C4-2B (cell line): ENCODE results near the gene PMM2.
"Not testable (repeated sequence)": the region's sequence is repeated elsewhere in the genome, so short reads cannot be mapped to it uniquely, and the experiment has no call there.

ENCODE experiments used
- ZFX ChIP-seq: fragments of 450-650 bp; IDR thresholded peaks from 2 replicates; pipeline ENCODE4 v1.6.1; 2017
- TF ChIP-seq, protein P1 (sequence below): fragments of 450-650 bp; conservative IDR thresholded peaks from 2 replicates; pipeline ENCODE4 v1.5.1; 2017; ENCODE audit warnings: mild to moderate bottlenecking

DNA sequence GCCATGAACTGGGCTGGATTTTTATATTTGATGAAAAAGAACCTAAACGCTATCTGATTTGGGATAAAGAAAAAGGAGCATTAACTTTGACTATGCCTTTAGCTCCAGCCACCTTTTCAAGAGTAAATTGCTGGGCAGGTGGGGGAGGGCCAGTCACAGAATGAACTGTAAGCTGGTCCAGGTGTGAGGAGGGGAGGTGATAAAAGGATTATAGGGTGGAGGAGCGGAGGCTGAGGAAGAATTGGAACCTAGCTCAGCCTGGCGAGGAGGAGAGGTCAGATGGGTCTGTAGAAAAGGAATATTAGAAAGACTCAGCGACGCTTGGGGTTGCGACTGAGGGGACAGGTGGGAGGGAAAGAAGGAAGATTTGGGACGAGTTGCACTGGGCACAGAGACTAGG lies 39.2 kb downstream of the PMM2 start:
- TF ChIP-seq, protein P1, sequence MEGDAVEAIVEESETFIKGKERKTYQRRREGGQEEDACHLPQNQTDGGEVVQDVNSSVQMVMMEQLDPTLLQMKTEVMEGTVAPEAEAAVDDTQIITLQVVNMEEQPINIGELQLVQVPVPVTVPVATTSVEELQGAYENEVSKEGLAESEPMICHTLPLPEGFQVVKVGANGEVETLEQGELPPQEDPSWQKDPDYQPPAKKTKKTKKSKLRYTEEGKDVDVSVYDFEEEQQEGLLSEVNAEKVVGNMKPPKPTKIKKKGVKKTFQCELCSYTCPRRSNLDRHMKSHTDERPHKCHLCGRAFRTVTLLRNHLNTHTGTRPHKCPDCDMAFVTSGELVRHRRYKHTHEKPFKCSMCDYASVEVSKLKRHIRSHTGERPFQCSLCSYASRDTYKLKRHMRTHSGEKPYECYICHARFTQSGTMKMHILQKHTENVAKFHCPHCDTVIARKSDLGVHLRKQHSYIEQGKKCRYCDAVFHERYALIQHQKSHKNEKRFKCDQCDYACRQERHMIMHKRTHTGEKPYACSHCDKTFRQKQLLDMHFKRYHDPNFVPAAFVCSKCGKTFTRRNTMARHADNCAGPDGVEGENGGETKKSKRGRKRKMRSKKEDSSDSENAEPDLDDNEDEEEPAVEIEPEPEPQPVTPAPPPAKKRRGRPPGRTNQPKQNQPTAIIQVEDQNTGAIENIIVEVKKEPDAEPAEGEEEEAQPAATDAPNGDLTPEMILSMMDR = not testable (repeated sequence)
- TF ChIP-seq ZFX = not testable (repeated sequence)
